ENCODE results near the gene ANO10.
A peak's percentile ranks its signal among the peaks of the same experiment; 100 is the strongest.
"Not testable (repeated sequence)": the region's sequence is repeated elsewhere in the genome, so short reads cannot be mapped to it uniquely, and the experiment has no call there.

The ANO10 gene

DNA sequence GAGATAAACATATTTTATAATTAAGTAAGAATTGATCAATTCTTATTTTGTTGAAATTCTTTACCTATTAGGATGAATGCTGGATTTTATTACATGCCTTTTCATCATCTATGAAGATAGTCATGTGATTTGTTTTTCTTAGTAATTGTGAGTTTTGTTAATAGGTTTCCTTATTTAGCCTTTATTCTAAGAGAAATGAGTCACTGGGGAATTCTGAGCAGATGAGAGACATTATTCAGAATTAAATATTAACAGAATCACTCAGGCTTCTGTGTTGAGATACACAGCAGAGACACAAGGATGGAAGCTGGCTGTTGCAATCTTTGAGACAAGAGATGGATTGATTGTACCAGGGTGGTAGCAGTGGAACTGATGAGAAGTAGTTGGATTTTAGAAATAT is 7.4 kb upstream of the ANO10 start:
- DNase-seq (ENCODE audit: low read depth in 2 of 3, low spot score in 1 of 3): no peak

DNA sequence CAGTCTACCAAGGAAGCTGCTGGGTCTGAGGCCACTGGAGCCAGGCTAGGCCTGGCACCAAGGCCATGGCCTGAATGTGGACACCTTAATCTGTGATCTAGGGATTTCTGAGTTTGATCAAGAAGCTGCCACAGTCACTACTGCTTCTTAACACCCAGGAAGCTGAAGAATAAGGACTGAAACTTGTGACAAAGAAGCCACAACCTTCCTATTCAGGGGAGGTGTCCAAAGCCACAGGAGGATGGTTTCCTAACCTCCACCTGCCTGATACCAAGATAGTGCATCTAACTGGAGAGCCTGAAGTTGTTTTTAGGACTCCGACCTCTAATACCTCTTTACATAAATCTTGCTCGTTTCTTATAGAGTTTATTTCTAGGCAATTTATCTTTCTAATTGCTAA is 5.5 kb upstream of the ANO10 start:
- peak in 1 of 3 donors; percentile 6 for DNase-seq (ENCODE audit: low read depth in 2 of 3, low spot score in 1 of 3)

DNA sequence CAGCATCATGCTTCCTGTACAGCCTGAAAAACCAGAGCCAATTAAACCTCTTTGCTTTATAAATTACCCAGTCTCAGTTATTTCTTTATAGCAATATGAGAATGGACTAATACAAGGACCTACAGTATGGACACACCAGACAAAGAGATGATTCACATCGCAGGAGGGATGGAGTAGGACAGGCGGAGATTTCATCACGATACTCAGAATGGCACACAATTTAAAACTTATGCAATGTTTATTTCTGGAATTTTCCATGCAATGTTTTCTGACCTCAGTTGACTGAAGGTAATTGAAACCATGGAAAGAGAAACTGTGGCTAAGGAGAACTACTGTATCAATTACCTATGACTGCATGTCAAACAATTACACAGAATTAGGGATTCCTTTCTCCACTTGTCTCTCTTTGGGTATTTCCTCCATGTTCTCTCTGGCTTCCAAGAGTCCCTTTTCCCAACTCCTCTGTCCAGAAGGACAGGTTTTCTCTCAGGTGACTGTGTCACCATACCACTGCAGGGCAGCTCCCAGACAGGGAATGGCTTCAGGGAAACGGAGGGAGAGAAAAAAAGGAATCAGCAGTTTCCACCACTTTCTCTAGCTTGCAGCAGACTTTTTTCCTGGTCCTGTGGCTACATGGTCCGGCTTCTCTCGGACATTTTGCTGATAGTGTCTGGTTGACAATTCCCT is 3.0 kb upstream of the ANO10 start:
- no peak for DNase-seq (ENCODE audit: low read depth in 2 of 3, low spot score in 1 of 3)

DNA sequence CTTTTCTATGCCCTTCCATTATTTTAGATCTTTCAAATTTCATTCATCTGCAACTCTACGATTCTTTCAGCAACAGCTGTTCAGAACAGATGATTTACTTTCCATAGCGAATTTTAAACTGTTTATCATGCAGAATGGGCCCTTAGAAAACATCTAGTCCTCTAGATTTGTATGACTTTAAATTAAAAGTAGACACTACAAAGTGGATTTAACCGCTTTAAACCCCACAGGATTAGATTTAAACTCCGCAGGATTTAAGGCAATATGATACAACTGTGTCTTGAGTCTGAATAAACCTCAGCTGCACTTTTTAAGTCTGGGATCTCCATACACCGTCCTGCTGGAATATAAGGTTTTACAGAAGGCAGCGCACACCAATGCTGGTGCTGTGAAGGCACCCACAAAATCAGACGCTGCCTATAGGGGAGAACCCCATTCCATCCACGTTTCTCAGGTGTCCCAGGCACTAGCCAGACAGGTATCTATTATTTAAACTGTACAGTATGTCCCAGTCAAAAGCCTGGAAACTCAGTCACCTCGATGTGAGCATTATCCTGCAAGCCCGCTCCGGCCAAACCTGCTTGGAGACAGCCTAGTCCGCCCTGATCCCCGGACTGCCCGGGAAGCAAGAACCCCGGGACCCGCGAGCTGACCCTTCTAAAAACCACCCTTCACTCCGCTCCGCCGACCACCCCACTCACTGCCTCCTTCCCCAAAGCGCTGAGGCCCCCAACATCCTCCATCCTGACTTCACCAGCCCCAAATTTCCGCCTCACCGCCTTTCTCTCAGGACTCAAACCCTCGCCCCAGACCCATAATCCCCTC is 768 bp downstream of the ANO10 start:
- DNase-seq (ENCODE audit: low read depth in 2 of 3, low spot score in 1 of 3): no peak

DNA sequence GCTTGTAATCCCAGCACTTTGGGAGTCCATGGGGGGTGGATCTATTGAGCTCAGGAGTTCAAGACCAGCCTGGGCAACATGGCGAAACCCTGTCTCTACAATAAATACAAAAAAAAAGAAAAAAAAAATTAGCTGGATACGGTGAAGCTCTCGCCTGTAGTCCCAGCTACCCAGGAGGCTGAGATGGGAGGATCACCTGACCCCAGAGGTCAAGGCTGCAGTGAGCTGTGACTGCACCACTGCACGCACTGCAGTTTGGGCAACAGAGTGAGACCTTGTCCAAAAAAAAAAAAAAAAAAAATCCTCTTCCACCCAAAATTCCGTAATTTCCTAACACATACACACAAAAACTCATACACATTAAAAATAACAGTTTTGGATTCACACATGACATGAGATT is 2.2 kb downstream of the ANO10 start:
- DNase-seq (ENCODE audit: low read depth in 2 of 3, low spot score in 1 of 3): no peak

DNA sequence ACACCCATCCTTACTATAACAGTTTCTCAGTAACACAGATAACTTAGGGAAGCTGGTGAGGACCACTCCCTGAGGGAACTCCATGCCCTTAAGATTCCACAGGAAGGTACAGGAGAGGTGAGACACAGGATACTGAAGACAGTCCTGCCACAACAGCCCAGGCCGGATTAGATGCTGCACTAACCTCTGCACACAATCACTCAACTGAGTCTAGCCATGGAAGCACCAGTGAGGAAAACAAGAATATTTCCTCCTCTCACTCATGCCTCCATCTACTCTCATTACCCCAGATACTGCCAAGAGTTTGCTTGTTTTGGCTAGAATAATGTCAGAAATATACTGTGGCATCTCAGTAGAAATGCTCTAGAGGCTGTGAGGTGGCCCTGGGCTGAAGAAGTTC is 3.7 kb downstream of the ANO10 start:
- no peak for DNase-seq (ENCODE audit: low read depth in 2 of 3, low spot score in 1 of 3)

DNA sequence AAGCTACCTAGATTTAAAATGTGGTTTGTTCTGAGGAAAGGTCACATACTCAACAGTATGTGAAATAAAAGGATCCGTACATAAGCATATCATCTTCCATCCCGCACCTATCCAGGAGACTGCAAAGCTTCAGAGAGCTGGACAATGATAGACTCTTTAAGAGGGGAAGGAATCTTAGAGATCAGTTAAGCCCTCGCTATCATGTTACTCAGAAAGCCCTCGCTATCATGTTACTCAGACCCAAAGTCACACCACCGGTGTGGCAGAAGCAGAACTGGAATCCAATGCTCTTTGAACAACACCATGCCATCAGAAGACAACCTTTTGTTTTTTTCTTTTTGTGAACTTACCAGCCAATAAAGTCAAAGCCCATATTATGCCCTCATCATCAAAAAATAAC is 5.8 kb downstream of the ANO10 start:
- DNase-seq (ENCODE audit: low read depth in 2 of 3, low spot score in 1 of 3): no peak

DNA sequence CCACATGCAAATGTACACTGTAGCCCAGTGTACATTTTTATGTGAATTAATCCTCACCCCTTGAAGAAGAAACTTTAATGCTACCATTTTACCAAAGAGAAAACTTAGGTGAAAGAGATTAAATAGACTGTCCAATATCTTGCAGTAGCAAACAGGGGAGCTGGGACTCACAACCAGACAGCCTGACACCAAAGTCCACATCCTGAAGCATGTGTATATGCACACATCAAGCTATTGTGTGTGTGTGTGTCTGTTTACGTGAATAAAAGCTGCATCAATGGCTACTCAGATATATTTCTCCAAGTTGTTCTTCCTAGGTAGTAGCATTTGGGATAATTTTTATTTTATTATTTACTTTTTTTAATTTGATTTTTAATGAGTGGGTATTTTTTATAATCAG is 6.7 kb downstream of the ANO10 start:
- no peak for DNase-seq (ENCODE audit: low read depth in 2 of 3, low spot score in 1 of 3)

DNA sequence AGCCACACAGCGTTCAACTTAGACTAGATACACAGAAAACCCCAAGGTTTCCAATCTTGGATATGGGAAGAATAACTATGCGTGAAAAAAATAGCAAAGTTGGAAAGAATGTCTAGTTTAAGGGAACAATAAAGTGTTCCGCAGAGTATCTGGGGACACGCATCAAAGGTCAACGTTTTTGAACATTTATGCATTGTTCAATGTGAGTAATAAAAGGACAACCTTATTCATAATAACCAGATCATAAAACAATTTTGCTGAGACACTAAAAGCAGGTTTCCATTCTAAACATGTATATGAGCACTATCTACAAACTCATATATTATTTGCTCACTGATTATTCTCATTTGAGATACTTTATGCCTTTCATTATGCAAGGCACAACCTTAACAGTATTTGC is 7.8 kb downstream of the ANO10 start:
- DNase-seq (ENCODE audit: low read depth in 2 of 3, low spot score in 1 of 3): no peak

DNA sequence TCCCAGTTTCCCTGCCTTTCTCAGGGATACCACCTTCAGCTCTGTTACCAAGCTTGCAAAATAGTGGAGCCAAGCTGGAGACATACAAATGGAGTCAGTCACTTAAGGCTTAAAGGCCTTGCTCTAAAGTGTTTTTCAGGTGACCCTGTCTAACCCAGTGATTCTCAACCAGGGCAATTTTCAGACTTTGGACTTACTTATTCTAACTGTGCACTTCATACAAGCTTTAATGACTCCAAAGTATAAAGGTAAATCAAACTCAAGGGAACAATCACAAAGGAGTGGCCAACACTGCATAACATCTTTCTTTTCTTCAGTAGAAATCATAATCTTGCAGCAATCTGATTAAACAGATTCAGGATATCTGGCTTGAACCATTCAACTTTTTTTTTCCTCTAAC is 9.4 kb downstream of the ANO10 start:
- no peak for DNase-seq (ENCODE audit: low read depth in 2 of 3, low spot score in 1 of 3)

DNA sequence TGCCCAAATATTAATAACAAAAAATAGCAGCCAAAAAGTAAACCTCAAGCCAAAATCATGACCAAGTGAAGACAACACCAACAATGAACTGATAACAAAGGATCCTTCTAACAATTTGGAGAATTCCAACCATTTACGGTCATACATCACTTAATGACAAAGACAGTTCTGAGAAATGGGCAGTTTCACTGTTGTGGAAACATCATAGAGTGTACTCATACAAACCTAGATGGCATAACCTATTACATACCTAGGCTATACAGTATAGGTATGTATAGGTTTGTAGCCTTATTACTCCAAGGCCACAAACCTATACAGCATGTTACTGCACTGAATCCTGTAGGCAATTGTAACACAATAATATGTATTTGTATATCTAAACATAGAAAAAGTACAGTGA is 12.4 kb downstream of the ANO10 start:
- no peak for DNase-seq (ENCODE audit: low read depth in 2 of 3, low spot score in 1 of 3)

DNA sequence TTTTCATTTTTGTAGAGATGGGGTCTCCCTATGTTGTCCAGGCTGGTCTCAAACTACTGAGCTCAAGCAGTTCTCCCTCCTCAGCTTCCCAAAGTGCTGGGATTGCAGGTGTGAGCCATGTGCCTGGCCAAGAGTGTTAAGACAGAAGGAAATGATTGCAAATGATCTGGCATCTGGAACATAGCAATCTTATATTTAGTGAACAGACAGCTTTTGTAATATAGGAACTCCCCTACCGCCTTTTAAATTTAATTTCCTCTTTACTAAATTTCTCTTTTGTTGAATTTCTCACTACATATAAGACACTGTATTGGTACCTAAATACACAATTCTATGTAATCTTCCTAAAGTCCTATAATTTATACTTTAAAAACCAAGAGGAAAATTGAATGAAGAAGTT is 13.1 kb downstream of the ANO10 start:
- no peak for DNase-seq (ENCODE audit: low read depth in 2 of 3, low spot score in 1 of 3)

DNA sequence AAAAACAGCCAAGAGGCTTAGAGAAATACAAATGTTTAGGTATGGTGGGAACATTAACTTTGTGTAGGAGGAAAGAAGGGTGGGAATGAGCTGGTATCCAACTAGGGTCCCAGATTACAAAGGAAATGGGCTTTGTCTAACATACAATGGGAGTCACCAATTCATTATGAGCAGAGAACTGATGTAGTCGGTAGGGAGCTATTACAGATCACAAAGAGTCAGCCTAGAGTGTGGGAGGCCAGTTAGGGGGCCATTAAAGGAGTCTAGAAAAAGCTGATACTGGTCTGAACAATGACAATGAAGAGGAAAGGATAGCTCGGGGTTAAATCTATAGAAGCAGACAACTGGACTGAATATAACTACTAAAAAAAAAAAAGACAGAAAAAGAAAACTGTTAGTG is 15.5 kb downstream of the ANO10 start:
- DNase-seq (ENCODE audit: low read depth in 2 of 3, low spot score in 1 of 3): no peak

DNA sequence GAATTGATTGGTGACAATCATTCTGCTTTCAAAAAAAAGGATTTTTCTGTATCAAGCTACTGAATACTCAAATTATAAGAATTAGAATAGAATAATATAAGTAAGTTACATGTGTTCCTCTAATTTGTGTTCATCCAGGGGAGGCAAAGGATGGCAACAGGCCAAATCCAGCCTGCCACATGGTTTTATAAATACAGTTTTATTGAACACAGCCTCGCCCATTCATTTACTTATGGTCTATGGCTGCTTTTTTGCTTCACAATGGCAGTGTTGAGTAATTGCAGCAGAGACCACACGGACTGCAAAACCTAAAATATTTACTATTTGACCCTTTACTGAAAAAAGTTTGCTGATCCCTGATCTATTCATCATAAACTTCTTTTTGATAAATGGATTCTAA is 21.9 kb downstream of the ANO10 start:
- DNase-seq (ENCODE audit: low read depth in 2 of 3, low spot score in 1 of 3): not testable (repeated sequence)

DNA sequence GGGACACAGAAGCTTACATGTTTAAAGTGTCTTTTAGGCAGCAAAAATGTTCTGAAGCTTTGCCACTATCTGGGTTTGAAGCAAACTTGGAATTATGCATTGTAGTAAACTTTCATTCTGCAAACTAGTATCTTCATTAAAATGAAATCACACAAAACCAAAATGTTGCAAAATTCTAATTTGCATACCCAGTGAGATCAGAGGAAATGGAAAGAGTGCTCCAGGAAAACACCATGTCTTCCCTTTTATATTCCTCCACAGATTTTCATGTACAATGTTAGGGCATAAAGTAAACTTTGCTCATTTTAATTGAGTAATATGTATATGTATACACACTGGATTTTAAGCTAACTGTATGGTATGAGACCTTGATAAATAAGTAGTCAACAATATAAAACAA is 23.9 kb downstream of the ANO10 start:
- no peak for DNase-seq (ENCODE audit: low read depth in 2 of 3, low spot score in 1 of 3)

DNA sequence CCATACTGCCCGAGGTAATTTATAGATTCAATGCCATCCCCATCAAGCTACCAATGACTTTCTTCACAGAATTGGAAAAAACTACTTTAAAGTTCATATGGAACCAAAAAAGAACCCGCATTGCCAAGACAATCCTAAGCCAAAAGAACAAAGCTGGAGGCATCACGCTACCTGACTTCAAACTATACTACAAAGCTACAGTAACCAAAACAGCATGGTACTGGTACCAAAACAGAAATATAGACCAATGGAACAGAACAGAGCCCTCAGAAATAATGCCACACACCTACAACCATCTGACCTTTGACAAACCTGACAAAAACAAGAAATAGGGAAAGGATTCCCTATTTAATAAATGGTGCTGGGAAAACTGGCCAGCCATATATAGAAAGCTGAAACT is 25.6 kb downstream of the ANO10 start:
- DNase-seq (ENCODE audit: low read depth in 2 of 3, low spot score in 1 of 3): not testable (repeated sequence)

DNA sequence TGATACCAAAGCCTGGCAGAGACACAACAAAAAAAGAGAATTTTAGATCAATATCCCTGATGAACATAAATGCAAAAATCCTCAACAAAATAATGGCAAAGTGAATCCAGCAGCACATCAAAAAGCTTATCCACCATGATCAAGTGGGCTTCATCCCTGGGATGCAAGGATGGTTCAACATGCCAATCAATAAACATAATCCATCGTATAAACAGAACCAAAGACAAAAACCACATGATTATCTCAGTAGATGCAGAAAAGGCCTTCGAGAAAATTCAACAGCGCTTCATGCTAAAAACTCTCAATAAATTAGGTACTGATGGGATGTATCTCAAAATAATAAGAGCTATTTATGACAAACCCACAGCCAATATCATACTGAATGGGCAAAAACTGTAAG is 26.5 kb downstream of the ANO10 start:
- not testable (repeated sequence) for DNase-seq (ENCODE audit: low read depth in 2 of 3, low spot score in 1 of 3)

DNA sequence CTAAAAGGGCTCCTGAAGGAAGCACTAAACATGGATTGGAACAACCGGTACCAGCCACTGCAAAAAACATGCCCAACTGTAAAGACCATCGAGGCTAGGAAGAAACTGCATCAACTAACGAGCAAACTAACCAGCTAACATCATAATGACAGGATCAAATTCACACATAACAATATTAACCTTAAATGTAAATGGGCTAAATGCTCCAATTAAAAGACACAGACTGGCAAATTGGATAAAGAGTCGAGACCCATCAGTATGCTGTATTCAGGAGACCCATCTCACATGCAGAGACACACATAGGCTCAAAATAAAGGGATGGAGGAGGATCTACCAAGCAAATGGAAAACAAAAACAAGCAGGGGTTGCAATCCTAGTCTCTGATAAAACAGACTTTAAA is 28.2 kb downstream of the ANO10 start:
- DNase-seq (ENCODE audit: low read depth in 2 of 3, low spot score in 1 of 3): not testable (repeated sequence)

DNA sequence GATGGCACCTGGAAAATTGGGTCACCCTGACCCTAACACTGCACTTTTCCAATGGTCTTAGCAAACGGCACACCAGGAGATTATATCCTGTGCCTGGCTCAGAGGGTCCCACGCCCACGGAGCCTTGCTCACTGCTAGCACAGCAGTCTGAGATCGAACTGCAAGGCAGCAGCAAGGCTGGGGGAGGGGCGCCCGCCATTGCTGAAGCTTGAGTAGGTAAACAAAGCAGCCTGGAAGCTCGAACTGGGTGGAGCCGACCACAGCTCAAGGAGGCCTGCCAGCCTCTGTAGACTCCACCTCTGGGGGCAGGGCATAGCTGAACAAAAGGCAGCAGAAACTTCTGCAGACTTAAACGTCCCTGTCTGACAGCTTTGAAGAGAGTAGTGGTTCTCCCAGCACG is 29.9 kb downstream of the ANO10 start:
- DNase-seq (ENCODE audit: low read depth in 2 of 3, low spot score in 1 of 3): not testable (repeated sequence)

DNA sequence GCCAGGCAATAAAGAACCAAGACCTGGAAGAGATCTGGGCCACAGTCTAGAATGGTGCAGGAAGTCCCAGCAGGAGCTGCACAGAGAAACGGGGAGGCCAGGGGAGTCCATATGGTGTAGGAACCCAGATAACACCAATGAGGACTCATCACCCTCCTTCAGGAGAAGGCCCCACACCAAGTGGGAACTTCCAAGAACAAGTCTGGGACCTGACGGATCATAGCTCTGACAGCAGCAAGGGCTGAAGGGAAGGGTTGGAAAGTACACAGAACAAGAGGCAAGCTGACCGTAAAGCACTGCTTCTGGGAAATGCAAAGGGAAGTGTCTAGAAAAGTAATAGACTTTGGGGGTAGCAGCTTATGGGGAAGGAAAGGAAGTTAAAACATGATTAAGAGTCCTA is 34.5 kb downstream of the ANO10 start:
- no peak for DNase-seq (ENCODE audit: low read depth in 2 of 3, low spot score in 1 of 3)

DNA sequence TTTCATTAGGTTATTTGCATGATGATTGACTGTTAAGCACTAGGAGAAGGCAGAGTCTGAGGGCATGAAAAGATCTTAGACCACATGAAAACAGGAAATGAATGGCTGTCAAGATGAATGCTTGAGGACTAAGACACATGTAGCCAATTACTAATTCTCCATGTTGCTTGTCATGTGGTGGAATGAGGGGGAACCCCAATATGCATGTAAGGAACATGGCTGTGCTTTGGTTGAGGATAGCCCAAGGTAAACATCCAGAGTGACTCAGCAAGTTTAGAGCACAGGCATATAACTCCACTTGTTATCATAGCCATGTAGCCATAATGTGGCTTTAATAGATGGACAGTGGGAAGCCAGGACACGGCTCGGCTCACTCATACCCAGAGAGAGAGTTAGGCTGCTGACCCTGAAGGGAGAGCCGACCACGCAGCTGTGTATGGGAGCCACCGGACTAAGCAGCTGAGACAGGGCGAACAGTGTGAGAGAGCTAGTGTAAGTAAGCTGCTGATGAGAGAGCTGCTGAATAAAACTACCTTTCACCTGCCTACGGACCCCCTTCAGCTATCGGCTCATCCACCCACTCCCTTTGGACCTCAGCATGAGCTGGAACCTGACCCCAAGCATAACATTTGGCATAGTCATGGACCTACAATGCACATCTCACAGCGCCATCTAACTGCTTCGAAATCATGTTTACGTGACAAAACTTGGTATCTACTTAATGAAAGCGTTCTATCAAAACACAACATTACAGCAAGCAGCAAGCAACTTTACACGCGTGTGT is 37.6 kb downstream of the ANO10 start:
- DNase-seq (ENCODE audit: low read depth in 2 of 3, low spot score in 1 of 3): no peak

DNA sequence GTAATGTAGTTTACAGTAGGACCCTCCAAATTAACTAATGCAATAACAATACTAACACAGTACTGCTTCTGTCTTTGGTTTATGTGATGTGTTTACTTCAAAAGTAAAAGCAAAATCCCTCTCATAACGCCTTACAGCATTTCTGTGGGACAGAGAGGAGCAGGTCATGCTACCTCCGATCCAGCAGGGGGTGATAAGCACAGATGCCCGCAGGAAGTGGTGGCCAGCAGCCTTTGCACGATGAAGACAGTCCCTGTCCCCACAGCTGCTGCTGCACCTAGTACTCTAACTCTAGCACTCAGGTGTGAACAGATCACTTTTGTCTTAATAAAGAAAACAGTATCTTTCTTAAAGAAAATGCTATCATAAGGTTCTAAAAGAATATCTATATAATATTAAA is 38.3 kb downstream of the ANO10 start:
- DNase-seq (ENCODE audit: low read depth in 2 of 3, low spot score in 1 of 3): no peak
